Middle frontal gyrus (tissue), 1 donor: ENCODE measurements around the gene ZNF716.
"Not testable (repeated sequence)": the region's sequence is repeated elsewhere in the genome, so short reads cannot be mapped to it uniquely, and the experiment has no call there.

Experiments
- DNase-seq: peaks from one replicate; pipeline ENCODE4 v3.0.0-alpha.2; 2015; ENCODE audit warnings: low spot score; ENCODE audit errors: extremely low spot score

Gene ZNF716

DNA sequence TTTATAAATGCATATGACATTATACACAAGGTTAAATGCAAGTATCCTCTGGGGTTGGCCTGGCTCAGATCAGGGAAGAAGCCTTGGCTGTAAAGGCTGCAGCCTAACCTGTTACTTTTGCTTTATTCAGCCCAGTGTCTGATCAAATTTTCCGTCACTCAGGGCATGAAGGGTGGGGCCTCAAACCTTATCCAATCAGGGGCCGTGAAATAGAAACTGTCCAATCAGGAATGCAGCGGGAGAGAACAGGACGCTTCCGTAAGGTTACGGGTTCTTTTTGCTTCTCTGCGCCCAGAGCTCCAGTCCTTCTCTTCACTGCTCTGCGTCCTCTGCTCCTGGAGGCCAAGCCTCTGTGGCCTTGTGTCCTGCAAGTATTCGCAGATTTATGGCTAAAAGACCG, at the start of gene ZNF716:
Gene ZNF716, plus strand, starts transcription at position 274 of the 400 bp plus-strand sequence. Its CDS starts 112 bp downstream, at position 386.
- no peak for DNase-seq

DNA sequence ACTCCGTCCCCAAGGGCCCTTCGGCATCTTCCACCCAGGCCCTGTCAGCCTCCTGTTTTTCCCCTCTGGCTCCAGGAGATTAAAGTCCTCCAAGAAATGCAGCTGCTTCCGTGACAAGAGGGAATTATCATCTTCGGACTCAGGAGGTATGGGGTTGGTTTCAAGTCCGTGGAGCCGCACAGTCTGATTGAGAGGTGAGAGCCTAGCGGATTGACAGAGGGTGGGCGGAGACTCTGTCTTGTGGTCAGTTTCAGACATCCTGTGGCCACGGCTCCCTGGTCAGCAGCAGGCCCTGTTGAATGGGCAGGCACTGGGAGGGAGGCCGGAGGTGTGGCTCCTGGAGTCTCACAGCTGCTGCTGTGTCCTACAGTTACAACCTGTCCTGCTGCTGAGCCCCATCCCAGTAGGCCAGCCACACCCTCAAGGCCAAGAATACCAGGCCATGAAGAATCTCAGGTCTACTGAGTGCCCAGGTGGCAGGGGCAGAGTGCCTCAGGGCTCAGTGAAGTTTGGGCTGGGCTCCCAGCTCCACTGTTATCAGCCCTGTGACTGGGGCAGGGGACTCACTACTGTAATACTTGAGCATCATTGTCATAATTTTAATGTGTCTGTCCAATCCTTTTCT, 49.3 kb upstream of the ZNF716 start:
- DNase-seq, result no peak

GRCh38 chr7:57403051-57403450, 46.9 kb upstream of the ZNF716 start:
- DNase-seq, result not testable (repeated sequence)

- no peak for DNase-seq
Observed at GRCh38 chr7:57403601-57404342, 46.2 kb upstream of the ZNF716 start.

- no peak for DNase-seq
Observed at GRCh38 chr7:57404343-57404966, 45.5 kb upstream of the ZNF716 start.

- no peak for DNase-seq
Observed at GRCh38 chr7:57404967-57405421, 45.0 kb upstream of the ZNF716 start.

GRCh38 chr7:57407125-57407524, 42.9 kb upstream of the ZNF716 start:
- DNase-seq, result no peak

DNA sequence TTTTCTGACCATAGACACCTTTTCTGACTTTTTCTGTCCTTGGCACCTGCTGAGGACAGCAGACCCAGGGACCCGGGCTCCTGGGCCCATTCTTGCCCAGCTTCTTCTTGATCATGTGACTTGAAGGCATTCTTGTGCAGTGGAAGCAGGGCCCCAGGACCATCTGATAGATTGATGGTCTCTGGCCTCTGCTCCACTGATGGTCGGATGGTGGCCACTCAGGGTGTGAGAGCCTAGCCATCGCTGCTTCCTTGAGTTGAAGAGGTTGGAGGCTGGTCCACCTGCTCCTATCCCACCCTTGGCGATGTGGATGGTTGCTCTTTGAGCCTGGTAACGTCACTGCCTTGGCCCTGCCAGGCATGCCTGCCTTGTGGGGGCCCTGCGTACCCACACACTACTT, 37.8 kb upstream of the ZNF716 start:
- no peak for DNase-seq

DNA sequence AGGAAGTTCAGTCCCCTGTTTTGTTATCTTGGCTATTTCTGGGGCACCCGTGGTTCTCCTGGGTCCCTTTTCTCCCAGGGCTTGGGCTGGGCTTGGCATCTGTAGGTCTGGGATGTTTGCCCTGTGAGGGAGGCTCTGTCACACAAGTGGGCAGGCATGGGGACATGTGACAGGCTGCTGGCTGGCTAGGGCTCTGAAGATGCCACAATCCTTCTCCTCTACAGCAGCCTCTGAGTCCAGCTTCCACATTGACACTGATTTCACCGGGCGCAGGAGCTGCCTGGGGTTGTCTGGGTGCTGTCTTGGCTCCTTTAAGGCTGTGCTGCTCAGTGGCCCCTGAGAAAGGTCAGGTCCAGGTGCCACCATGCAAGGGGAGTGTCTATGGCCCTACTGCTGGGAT, 37.4 kb upstream of the ZNF716 start:
- DNase-seq, result no peak

GRCh38 chr7:57413529-57414398, 36.2 kb upstream of the ZNF716 start:
- no peak for DNase-seq

DNA sequence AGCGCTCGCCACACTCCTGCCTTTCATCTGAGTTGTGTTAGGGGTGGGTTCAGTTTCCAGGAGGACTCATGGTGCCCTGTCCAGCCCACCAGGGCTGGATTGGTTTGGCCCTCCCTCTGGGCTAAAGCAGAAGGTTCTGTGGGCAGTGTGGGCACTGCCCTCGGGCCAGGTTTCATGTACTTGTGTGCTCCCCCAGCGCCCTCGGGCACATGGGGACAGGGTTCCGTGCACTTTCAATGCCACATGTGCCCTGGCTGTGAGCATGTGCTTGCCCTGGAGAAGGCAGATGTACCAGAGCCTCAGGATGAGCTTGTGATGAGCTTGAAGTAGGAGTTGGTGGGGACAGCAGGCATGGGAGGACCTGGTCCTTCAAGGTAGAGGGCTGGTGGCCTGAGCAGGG, 35.6 kb upstream of the ZNF716 start:
- DNase-seq, result no peak

GRCh38 chr7:57414852-57415251, 35.1 kb upstream of the ZNF716 start:
- DNase-seq, result no peak

DNA sequence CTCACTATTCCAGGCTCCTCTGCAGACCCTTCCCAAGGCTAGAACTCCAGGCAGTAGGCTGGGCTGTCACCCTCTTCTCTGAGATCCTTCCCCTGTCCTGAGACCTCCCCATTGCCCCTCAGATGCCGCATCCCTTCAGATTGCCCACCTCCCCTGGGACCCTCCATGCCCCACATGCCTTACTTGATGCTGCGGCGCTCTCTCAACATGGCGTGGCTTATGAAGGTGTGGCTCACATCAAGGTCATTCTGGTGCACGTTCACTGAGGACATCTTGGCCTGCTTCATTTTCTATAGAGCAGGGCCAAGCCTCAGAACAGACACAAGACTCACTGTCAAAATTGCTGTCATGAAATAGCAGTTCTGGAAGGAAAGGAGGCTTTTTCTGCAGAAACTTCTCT, 34.7 kb upstream of the ZNF716 start:
- DNase-seq, result no peak

GRCh38 chr7:57415730-57416129, 34.2 kb upstream of the ZNF716 start:
- DNase-seq, result no peak

DNA sequence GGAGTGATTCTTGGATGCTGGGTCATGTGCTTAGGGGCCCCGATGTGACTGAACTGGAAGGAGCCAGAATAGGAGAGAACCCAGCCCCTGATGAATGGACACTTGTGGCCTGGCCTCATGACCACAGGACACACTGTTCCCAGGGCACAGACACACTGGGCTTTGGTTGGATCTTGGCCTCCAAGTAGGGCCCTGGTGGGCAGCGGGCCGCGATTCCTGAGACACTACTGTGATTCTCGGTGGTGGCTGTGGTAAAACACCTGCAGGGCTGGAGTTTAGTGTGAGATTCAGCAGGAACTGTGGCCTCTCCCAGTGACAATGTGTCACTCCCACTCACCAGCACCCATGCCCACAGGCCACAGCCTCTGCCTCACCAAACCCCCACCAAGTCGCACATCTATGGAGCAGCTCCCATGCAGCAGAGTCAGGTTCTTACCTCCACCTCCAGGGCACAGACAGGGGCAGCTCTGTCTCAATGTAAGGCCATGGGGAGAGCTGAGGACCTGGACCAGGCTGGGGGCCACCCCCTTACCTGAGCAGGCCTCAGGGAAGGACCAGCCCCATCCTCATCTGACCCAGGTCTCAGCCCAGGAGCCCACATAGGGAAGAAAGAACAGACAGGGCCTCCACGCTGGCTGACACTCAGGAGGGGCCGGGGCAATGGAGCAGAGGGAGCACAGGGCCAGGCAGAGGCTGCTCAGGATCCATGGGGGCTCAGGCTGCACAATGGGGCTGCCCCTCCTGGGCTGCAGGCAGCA, 33.2 kb upstream of the ZNF716 start:
- no peak for DNase-seq

- no peak for DNase-seq
Observed at GRCh38 chr7:57417736-57418135, 32.2 kb upstream of the ZNF716 start.

GRCh38 chr7:57423768-57424167, 26.2 kb upstream of the ZNF716 start:
- DNase-seq, result no peak

- DNase-seq, result no peak
Observed at GRCh38 chr7:57424515-57425238, 25.3 kb upstream of the ZNF716 start.

DNA sequence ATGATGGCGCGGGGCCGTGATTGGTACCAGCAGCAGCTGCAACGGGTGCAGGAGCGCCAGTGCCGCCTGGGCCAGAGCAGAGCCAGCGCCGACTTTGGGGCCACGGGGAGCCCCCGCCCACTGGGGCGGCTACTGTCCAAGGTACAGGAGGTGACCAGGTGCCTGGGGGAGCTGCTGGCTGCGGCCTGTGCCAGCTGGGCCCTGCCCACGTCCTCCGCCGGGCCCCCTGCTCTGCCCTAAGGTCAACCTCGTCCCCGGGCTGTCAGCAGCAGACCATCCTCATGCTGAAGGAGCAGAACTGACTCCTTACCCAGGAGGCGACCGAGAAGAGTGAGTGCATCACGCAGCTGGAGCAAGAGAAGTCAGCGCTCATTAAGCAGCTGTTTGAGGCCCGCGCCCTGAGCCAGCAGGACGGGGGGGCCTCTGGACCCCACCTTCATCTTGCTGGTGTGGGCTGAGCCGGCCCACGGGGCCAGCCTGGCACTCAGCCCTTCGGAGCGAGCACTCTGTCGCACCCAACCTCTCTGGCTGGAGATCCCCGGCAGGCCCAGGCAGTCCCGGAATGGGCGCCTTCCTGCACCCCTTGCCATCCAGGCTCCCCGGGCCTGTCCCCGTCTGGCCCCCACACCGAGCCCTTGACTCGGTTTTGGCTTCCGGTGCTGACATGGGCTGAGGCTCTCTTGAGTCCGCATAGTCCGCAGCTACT, 24.6 kb upstream of the ZNF716 start:
- DNase-seq, result no peak
